Spleen (tissue), 7 donors: Measurements from ENCODE around the gene S100A1.

Source experiments
- POLR2A ChIP-seq, 3 donors: fragments of 450-650 bp; IDR thresholded peaks; one replicate each; pipeline ENCODE4 v1.5.1; 2017; ENCODE audit warnings: antibody characterized with exemption in 3 of 3, mild to moderate bottlenecking in 1 of 3
- TF ChIP-seq, protein P1 (sequence below), 11 experiments: fragments of 200-600 bp in 7 of 11; fragments of 450-650 bp in 4 of 11; sonication (generic) in 4 of 11; IDR thresholded peaks in 8 of 11; conservative IDR thresholded peaks in 3 of 11; 1 replicate in 7 of 11; 2 replicates in 4 of 11; pipeline versions ENCODE4 v1.4.0 to v1.8.0; 2016 to 2021; ENCODE audit warnings: antibody characterized with exemption in 11 of 11, inconsistent platforms in 4 of 11, mild to moderate bottlenecking in 1 of 11
- donor health status: DM: no; HTN: no; CAD: no; lungs with moderate emphysema.
- donor health status: DM: no; HTN: no; CAD: no.
- donor health status: DM: no; HTN: no; CAD: no.

DNA sequence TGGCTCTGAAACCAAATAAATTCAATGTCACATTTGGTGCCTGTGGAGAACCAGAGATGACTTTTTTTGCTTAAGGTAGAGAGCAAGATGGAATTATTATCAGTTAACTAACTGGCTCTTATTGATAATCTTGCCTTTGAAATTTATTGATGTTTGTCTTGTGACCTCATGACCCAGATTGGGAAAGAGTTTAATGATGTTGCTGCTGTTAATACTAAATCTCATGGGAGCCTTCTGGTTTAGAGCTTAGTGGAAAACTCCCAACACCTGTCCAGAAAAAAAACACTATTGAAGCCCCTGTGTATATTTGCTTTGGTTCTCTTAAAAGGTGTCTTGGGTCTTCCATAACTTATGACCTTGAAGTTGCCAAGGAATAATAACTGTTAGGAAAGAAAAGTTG is 15.6 kb downstream of the S100A1 start:
- TF ChIP-seq, protein P1, sequence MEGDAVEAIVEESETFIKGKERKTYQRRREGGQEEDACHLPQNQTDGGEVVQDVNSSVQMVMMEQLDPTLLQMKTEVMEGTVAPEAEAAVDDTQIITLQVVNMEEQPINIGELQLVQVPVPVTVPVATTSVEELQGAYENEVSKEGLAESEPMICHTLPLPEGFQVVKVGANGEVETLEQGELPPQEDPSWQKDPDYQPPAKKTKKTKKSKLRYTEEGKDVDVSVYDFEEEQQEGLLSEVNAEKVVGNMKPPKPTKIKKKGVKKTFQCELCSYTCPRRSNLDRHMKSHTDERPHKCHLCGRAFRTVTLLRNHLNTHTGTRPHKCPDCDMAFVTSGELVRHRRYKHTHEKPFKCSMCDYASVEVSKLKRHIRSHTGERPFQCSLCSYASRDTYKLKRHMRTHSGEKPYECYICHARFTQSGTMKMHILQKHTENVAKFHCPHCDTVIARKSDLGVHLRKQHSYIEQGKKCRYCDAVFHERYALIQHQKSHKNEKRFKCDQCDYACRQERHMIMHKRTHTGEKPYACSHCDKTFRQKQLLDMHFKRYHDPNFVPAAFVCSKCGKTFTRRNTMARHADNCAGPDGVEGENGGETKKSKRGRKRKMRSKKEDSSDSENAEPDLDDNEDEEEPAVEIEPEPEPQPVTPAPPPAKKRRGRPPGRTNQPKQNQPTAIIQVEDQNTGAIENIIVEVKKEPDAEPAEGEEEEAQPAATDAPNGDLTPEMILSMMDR (IDR thresholded peaks at IDR 0.05 in 8 of 11, conservative IDR thresholded peaks at IDR 0.05 in 3 of 11), result no peak
- TF ChIP-seq POLR2A (IDR thresholded peaks at IDR 0.05), result no peak
